Neural cell (in vitro differentiated cells): ENCODE measurements around the gene SLC25A29. TPM values are rescaled to one million over a fixed set of nuclear protein-coding genes. Genes with fewer than 3 reads are reported as not detected.

Source experiments
- H2AFZ ChIP-seq: fragments of 200-600, 300-800 bp; sonication (generic), shearing (Covaris generic); 2 replicates; pipeline ENCODE4 v1.6.0; 2014; ENCODE audit warnings: low read depth, mild to moderate bottlenecking, antibody characterized with exemption, low read length, moderate library complexity
- H3F3A ChIP-seq: fragments of 200-600 bp; shearing (Covaris generic); 2 replicates; pipeline ENCODE4 v1.6.1; 2016; ENCODE audit warnings: mild to moderate bottlenecking, moderate library complexity, mixed read lengths, antibody characterized with exemption, low read length; ENCODE audit not compliant: insufficient read depth, poor library complexity, severe bottlenecking
- H3K27ac ChIP-seq: fragments of 200-600, 300-800 bp; sonication (generic), shearing (Covaris generic); 2 replicates; pipeline ENCODE4 v1.5.1; 2014; ENCODE audit warnings: mild to moderate bottlenecking, low read length, moderate library complexity
- H3K27me3 ChIP-seq: fragments of 300-800, 200-600 bp; sonication (generic), shearing (Covaris generic); 2 replicates; pipeline ENCODE4 v1.6.0; 2014; ENCODE audit warnings: mild to moderate bottlenecking, low read depth, low read length, moderate library complexity; ENCODE audit not compliant: insufficient read depth
- H3K36me3 ChIP-seq: fragments of 300-800, 200-600 bp; sonication (generic), shearing (Covaris generic); 2 replicates; pipeline ENCODE4 v1.5.1; 2014; ENCODE audit warnings: mild to moderate bottlenecking, antibody characterized with exemption, low read length, moderate library complexity; ENCODE audit not compliant: insufficient read depth
- H3K4me2 ChIP-seq: fragments of 300-800, 200-600 bp; sonication (generic), shearing (Covaris generic); 2 replicates; pipeline ENCODE4 v1.6.0; 2014; ENCODE audit warnings: mild to moderate bottlenecking, low read length
- H3K4me3 ChIP-seq: fragments of 300-800, 200-600 bp; sonication (generic), shearing (Covaris generic); 2 replicates; pipeline ENCODE4 v1.5.1; 2014; ENCODE audit warnings: mild to moderate bottlenecking, low read length, moderate library complexity
- H3K79me2 ChIP-seq: fragments of 200-600 bp; shearing (Covaris generic); replicated peaks from 2 replicates; pipeline ENCODE4 v1.6.0; 2014; ENCODE audit warnings: mild to moderate bottlenecking, low read length, moderate library complexity; ENCODE audit not compliant: insufficient read depth
- H3K9ac ChIP-seq: fragments of 300-800, 200-600 bp; sonication (generic), shearing (Covaris generic); 2 replicates; pipeline ENCODE4 v1.6.1; 2016; ENCODE audit warnings: mild to moderate bottlenecking, low read length, mixed read lengths
- H3K9me2 ChIP-seq: fragments of 200-600 bp; shearing (Covaris generic); 2 replicates; pipeline ENCODE4 v1.6.1; 2016; ENCODE audit warnings: mild to moderate bottlenecking, low read length, mixed read lengths; ENCODE audit not compliant: insufficient read depth
- H3K9me3 ChIP-seq: fragments of 200-600, 300-800 bp; sonication (generic), shearing (Covaris generic); 2 replicates; pipeline ENCODE4 v1.6.1; 2016; ENCODE audit warnings: mild to moderate bottlenecking, mixed run types, low read length, moderate library complexity, mixed read lengths
- H4K20me1 ChIP-seq: fragments of 200-600 bp; shearing (Covaris generic); 2 replicates; pipeline ENCODE4 v1.6.1; 2016; ENCODE audit warnings: mild to moderate bottlenecking, mixed run types; ENCODE audit not compliant: insufficient read depth
- CTCF ChIP-seq: fragments of 450-650 bp; IDR thresholded peaks from 2 replicates; pipeline ENCODE4 v1.5.1; 2014; ENCODE audit warnings: antibody characterized with exemption, mild to moderate bottlenecking, moderate library complexity; ENCODE audit not compliant: poor library complexity, severe bottlenecking
- EP300 ChIP-seq: fragments of 450-650 bp; conservative IDR thresholded peaks from 2 replicates; pipeline ENCODE4 v1.6.1; 2014; ENCODE audit warnings: antibody characterized with exemption, mild to moderate bottlenecking, moderate library complexity; ENCODE audit not compliant: poor library complexity, severe bottlenecking
- EZH2 ChIP-seq: fragments of 200-600, 300-800 bp; shearing (Covaris generic), sonication (generic); IDR thresholded peaks from 2 replicates; pipeline ENCODE4 v1.6.1; 2014; ENCODE audit warnings: antibody characterized with exemption, low read length, borderline replicate concordance, mild to moderate bottlenecking; ENCODE audit not compliant: insufficient read depth, poor library complexity, severe bottlenecking
- MXI1 ChIP-seq: fragments of 450-650 bp; conservative IDR thresholded peaks from 2 replicates; pipeline ENCODE4 v1.6.1; 2014; ENCODE audit warnings: antibody characterized with exemption, mild to moderate bottlenecking; ENCODE audit not compliant: poor library complexity, severe bottlenecking
- POLR2AphosphoS5 ChIP-seq: IDR thresholded peaks from 2 replicates; pipeline ENCODE4 v1.6.1; 2012
- RAD21 ChIP-seq: fragments of 450-650 bp; conservative IDR thresholded peaks from 2 replicates; pipeline ENCODE4 v1.6.1; 2014; ENCODE audit warnings: antibody characterized with exemption, mild to moderate bottlenecking, moderate library complexity
- REST ChIP-seq: IDR thresholded peaks from 2 replicates; pipeline ENCODE4 v1.6.1; 2012; ENCODE audit warnings: borderline replicate concordance
- SMC3 ChIP-seq: fragments of 450-650 bp; conservative IDR thresholded peaks from 2 replicates; pipeline ENCODE4 v1.6.1; 2014; ENCODE audit warnings: antibody characterized with exemption, mild to moderate bottlenecking, moderate library complexity; ENCODE audit not compliant: poor library complexity
- TAF1 ChIP-seq: IDR thresholded peaks from 2 replicates; pipeline ENCODE4 v1.6.1; 2012; ENCODE audit warnings: low read depth
- polyA plus RNA-seq: library from polyadenylated mRNA; depleted of rRNA; stranded (reverse); fragments of >200 nt; gene quantifications from 2 replicates; pipeline ENCODE4 v1.2.3, GENCODE V29; 2014

SLC25A29 gene
- polyA plus RNA-seq, 1 donor from 2014 or later: 447 TPM

- no peaks in the 10 kb centered on the region for H3K79me2 ChIP-seq
- no peak overlapping the region for H3K4me3 ChIP-seq
- no peak overlapping the region for H3K9ac ChIP-seq
- H3K27ac ChIP-seq: no peak overlapping the region
- no peaks in the 10 kb centered on the region for H3F3A ChIP-seq
- H3K9me2 ChIP-seq: no peaks in the 10 kb centered on the region
- no peak overlapping the region for H2AFZ ChIP-seq
- no peak for TF ChIP-seq SMC3
- TF ChIP-seq EZH2: no peak
- no peak for TF ChIP-seq POLR2AphosphoS5
- no peak for TF ChIP-seq TAF1
- no peak for TF ChIP-seq MXI1
- TF ChIP-seq RAD21: no peak
- no peak for TF ChIP-seq EP300
- H3K36me3 ChIP-seq: no peaks in the 10 kb centered on the region
- no peak overlapping the region for H3K4me2 ChIP-seq
- H4K20me1 ChIP-seq: no peaks in the 10 kb centered on the region
- H3K9me3 ChIP-seq: no peaks in the 10 kb centered on the region
- H3K27me3 ChIP-seq: no peaks in the 10 kb centered on the region
Measured at GRCh38 chr14:100325958-100326357, 19.7 kb upstream of the SLC25A29 start.

- H2AFZ ChIP-seq: no peak overlapping the region
- H3K9me3 ChIP-seq: no peaks in the 10 kb centered on the region
- H3K36me3 ChIP-seq: no peaks in the 10 kb centered on the region
- no peak overlapping the region for H3K4me2 ChIP-seq
- H3K4me3 ChIP-seq: no peak overlapping the region
- no peaks in the 10 kb centered on the region for H3K79me2 ChIP-seq
- H3K27ac ChIP-seq: no peak overlapping the region
- H3K9me2 ChIP-seq: no peaks in the 10 kb centered on the region
- H3K27me3 ChIP-seq: no peaks in the 10 kb centered on the region
- H3K9ac ChIP-seq: no peak overlapping the region
- TF ChIP-seq RAD21: no peak
- no peak for TF ChIP-seq REST
- TF ChIP-seq SMC3: no peak
- TF ChIP-seq EP300: no peak
- no peak for TF ChIP-seq MXI1
- TF ChIP-seq TAF1: no peak
- no peak for TF ChIP-seq EZH2
- no peak for TF ChIP-seq CTCF
- no peak for TF ChIP-seq POLR2AphosphoS5
- H4K20me1 ChIP-seq: no peaks in the 10 kb centered on the region
- H3F3A ChIP-seq: no peaks in the 10 kb centered on the region
Measured at GRCh38 chr14:100325231-100325632, 19.0 kb upstream of the SLC25A29 start.
